HT1080 (cell line): Measurements from ENCODE around the gene FNDC5. TPM values are rescaled to one million over a fixed set of nuclear protein-coding genes. Genes with fewer than 3 reads are reported as not detected.
A peak's percentile ranks its signal among the peaks of the same experiment; 100 is the strongest.

Experiments
- DNase-seq: peaks from one replicate; pipeline ENCODE4 v3.0.0-alpha.2; 2015; ENCODE audit warnings: low read depth
- total RNA-seq: library from RNA; depleted of rRNA; stranded (reverse); fragments of >200 nt; shearing (Covaris generic); gene quantifications from 2 replicates; pipeline ENCODE4 v1.2.3, GENCODE V29; 2014; rRNA removed

FNDC5 gene
- total RNA-seq, 1 experiment from 2014 or later, result 1.4 TPM

DNA sequence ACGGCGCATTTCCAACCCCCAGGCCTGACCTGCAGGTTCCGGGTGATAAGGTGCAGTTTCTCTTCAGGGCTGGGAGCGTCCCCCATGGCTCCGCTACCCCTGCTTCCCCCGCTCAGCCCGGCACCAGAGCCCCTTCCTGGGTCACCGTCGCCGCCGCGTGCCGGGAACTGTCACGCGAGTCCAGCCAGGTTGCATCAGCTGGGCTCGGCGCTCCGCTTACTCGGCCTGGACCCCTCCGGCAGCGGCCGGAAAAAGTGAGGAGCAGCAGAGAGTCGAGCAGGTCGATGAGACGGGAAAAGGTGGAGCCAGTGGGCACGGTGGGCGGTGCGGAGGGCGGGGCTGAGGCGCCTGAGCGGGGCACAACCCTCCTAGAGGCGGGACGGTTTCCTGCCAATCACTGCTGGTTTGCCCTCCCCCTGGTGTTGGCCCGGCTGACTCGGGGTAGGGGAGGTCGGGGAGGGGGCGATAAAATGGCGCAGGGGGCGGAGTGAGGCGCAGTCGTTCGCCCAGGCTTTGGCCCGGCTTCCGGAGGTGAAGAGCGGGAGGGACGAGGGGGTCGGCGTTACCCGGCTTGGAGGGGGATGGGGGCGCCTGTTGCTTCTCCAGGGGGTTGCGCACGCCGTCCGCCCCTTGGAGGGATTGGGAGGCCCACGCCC is 53.4 kb downstream of the FNDC5 start, which contains the start of the genes S100PBP and YARS1:
Gene S100PBP, plus strand, starts transcription at position 495 of the 656 bp plus-strand sequence. CDS start 8,447 bp downstream, outside the sequence.
Gene YARS1, minus strand, starts transcription at position 200 of the 656 bp plus-strand sequence. Its CDS starts 114 bp downstream, at position 86.
- peak; percentile 98 for DNase-seq

- DNase-seq, result peak; percentile 39
Measured at GRCh38 chr1:32816676-32817158, 54.0 kb downstream of the FNDC5 start.

GRCh38 chr1:32813941-32814739 is 56.6 kb downstream of the FNDC5 start:
- DNase-seq, result peak; percentile 68

Other genes starting within 250 kb of the FNDC5 start
- 56.1 and 63.8 TPM in 2 replicates for gene ZBTB8OS, start 220.4 kb downstream of the FNDC5 start, total RNA-seq
- 99.3 and 175 TPM in 2 replicates for gene RBBP4, start 219.7 kb downstream of the FNDC5 start, total RNA-seq
- gene SYNC, start 168.1 kb downstream of the FNDC5 start, total RNA-seq, result 3.2 and 4.8 TPM in 2 replicates
- gene YARS1, start 53.6 kb downstream of the FNDC5 start, total RNA-seq, result 165 and 185 TPM in 2 replicates
- 16.8 TPM in 2 replicates for gene S100PBP, start 53.3 kb downstream of the FNDC5 start, total RNA-seq
- gene HPCA, start 15.6 kb upstream of the FNDC5 start, total RNA-seq, result not detected in 2 replicates
- gene TMEM54, start 30.5 kb upstream of the FNDC5 start, total RNA-seq, result 43.7 and 47.4 TPM in 2 replicates
- gene RNF19B, start 93.9 kb upstream of the FNDC5 start, total RNA-seq, result 21.2 and 27.0 TPM in 2 replicates
- gene AK2, start 166.0 kb upstream of the FNDC5 start, total RNA-seq, result 168 and 183 TPM in 2 replicates
- 2.3 and 5.5 TPM in 2 replicates for gene AZIN2, start 210.2 kb upstream of the FNDC5 start, total RNA-seq